ENCODE data around the gene CHRNE.
"Not testable (repeated sequence)": the region's sequence is repeated elsewhere in the genome, so short reads cannot be mapped to it uniquely, and the experiment has no call there.

Gene CHRNE

GRCh38 chr17:4921320-4921719 is 18.4 kb upstream of the CHRNE start:
- H3K27ac ChIP-seq (ENCODE audit: low read length), result no peak overlapping the region
- H3K4me3 ChIP-seq (ENCODE audit: low read length), result no peak overlapping the region
- no peaks in the 10 kb centered on the region for H3K36me3 ChIP-seq (replicated peaks; ENCODE audit: low read depth, low read length)
- no peaks in the 10 kb centered on the region for H3K4me1 ChIP-seq (ENCODE audit: low read length)
- no peaks in the 10 kb centered on the region for H3K79me2 ChIP-seq (ENCODE audit: low read length)
- no peak overlapping the region for H3K4me2 ChIP-seq (ENCODE audit: low read length)
- no peaks in the 10 kb centered on the region for H3K9me3 ChIP-seq (ENCODE audit: insufficient read depth, low read length)
- no peak overlapping the region for H2AFZ ChIP-seq (ENCODE audit: low read depth, low read length)
- H4K20me1 ChIP-seq (ENCODE audit: insufficient read depth, low read length), result no peaks in the 10 kb centered on the region
- TF ChIP-seq EZH2phosphoT487 (IDR thresholded peaks at IDR 0.05; ENCODE audit: low read depth), result no peak
- H3K27me3 ChIP-seq (ENCODE audit: low read depth, low read length), result no peaks in the 10 kb centered on the region
- H3K9ac ChIP-seq (ENCODE audit: low read length), result no peak overlapping the region

DNA sequence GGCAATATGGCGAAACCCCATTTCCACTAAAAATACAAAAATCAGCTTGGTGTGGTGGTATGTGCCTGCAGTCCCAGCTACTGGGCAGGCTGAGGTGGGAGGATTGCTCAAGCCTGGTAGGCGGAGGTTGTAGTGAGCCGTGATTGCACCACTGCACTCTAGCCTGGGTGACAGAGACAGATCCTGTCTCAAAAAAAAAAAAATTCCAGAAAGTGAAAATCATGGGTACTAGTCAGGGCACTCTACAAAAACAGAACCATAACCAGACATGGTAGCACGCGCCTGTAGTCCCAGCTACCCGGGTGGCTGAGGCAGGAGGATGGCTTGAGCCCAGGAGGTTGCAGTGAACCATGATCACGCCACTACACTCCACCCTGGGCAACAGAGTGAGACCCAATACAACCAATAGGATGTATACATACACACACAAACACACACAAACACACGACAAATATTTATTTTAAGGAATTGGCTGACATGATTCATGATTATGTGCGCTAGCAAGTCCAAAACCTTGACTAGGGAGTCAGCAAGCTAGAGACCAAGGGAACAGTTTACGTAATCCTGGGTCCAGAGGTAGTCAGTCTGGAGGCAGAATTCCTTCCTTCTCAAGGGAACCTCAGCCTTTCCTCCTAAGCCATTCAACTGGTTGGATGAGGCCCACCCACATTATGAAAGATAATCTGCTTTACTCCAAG is 17.6 kb upstream of the CHRNE start:
- Histone ChIP-seq H3K9me3 (ENCODE audit: insufficient read depth, low read length) (no peaks in the 10 kb centered on the region), H3K4me3 (ENCODE audit: low read length) (no peak overlapping the region), H3K4me1 (ENCODE audit: low read length) (no peaks in the 10 kb centered on the region), H4K20me1 (ENCODE audit: insufficient read depth, low read length) (no peaks in the 10 kb centered on the region), H2AFZ (ENCODE audit: low read depth, low read length) (no peak overlapping the region), H3K79me2 (ENCODE audit: low read length) (no peaks in the 10 kb centered on the region), H3K36me3 (replicated peaks; ENCODE audit: low read depth, low read length) (no peaks in the 10 kb centered on the region), H3K27me3 (ENCODE audit: low read depth, low read length) (no peaks in the 10 kb centered on the region), H3K27ac (ENCODE audit: low read length) (no peak overlapping the region), H3K4me2 (ENCODE audit: low read length) (no peak overlapping the region), H3K9ac (ENCODE audit: low read length) (no peak overlapping the region)
- TF ChIP-seq CTCF (IDR thresholded peaks at IDR 0.05; ENCODE audit: low read depth, low read length) (no peak), EZH2phosphoT487 (IDR thresholded peaks at IDR 0.05; ENCODE audit: low read depth) (no peak)

GRCh38 chr17:4919511-4920047 is 16.7 kb upstream of the CHRNE start:
- no peak overlapping the region for H3K27ac ChIP-seq (ENCODE audit: low read length)
- no peaks in the 10 kb centered on the region for H3K36me3 ChIP-seq (replicated peaks; ENCODE audit: low read depth, low read length)
- H3K4me3 ChIP-seq (ENCODE audit: low read length), result no peak overlapping the region
- H3K9ac ChIP-seq (ENCODE audit: low read length), result no peak overlapping the region
- H3K27me3 ChIP-seq (ENCODE audit: low read depth, low read length), result no peaks in the 10 kb centered on the region
- no peak overlapping the region for H2AFZ ChIP-seq (ENCODE audit: low read depth, low read length)
- H4K20me1 ChIP-seq (ENCODE audit: insufficient read depth, low read length), result no peaks in the 10 kb centered on the region
- H3K79me2 ChIP-seq (ENCODE audit: low read length), result no peaks in the 10 kb centered on the region
- no peak for TF ChIP-seq EZH2phosphoT487 (IDR thresholded peaks at IDR 0.05; ENCODE audit: low read depth)
- no peaks in the 10 kb centered on the region for H3K9me3 ChIP-seq (ENCODE audit: insufficient read depth, low read length)
- H3K4me2 ChIP-seq (ENCODE audit: low read length), result no peak overlapping the region
- no peaks in the 10 kb centered on the region for H3K4me1 ChIP-seq (ENCODE audit: low read length)

- not testable (repeated sequence) for H4K20me1 ChIP-seq (ENCODE audit: insufficient read depth, low read length)
Measured at GRCh38 chr17:4914551-4914950, 11.7 kb upstream of the CHRNE start.

DNA sequence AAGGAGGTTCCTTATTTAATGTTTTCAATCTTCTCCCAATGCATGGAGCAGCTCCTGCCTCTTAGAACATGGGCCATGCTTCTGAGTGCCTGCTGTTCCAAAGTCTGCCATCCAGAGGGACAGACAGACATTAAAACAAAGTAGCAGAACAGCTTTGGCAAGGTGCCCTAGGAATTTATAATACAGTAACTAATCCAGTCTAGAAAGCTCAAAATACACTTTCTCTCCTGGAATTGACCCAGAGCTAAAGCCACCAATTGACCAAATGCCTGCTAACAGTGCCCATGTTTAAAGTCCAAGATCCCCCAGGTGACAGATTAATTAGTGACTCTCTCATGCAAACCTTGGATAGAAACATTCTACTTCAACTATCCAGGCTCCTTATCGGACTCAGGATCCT is 11.1 kb upstream of the CHRNE start:
- no peak overlapping the region for H2AFZ ChIP-seq (ENCODE audit: low read depth, low read length)
- no peak overlapping the region for H3K9ac ChIP-seq (ENCODE audit: low read length)
- H3K4me1 ChIP-seq (ENCODE audit: low read length), result no peaks in the 10 kb centered on the region
- H3K9me3 ChIP-seq (ENCODE audit: insufficient read depth, low read length), result no peaks in the 10 kb centered on the region
- H3K79me2 ChIP-seq (ENCODE audit: low read length), result no peaks in the 10 kb centered on the region
- no peak for TF ChIP-seq EZH2phosphoT487 (IDR thresholded peaks at IDR 0.05; ENCODE audit: low read depth)
- TF ChIP-seq CTCF (IDR thresholded peaks at IDR 0.05; ENCODE audit: low read depth, low read length), result no peak
- no peak overlapping the region for H3K4me3 ChIP-seq (ENCODE audit: low read length)
- H4K20me1 ChIP-seq (ENCODE audit: insufficient read depth, low read length), result no peaks in the 10 kb centered on the region
- no peak overlapping the region for H3K27ac ChIP-seq (ENCODE audit: low read length)
- no peaks in the 10 kb centered on the region for H3K27me3 ChIP-seq (ENCODE audit: low read depth, low read length)
- H3K36me3 ChIP-seq (replicated peaks; ENCODE audit: low read depth, low read length), result no peaks in the 10 kb centered on the region
- H3K4me2 ChIP-seq (ENCODE audit: low read length), result no peak overlapping the region

More at GRCh38 chr17:4914551-4914950, 11.7 kb upstream of the CHRNE start:
- H3K4me1 ChIP-seq (ENCODE audit: low read length); H3K9me3 ChIP-seq (ENCODE audit: insufficient read depth, low read length); H3K4me2 ChIP-seq (ENCODE audit: low read length); H3K27me3 ChIP-seq (ENCODE audit: low read depth, low read length); H2AFZ ChIP-seq (ENCODE audit: low read depth, low read length); H3K79me2 ChIP-seq (ENCODE audit: low read length); H3K27ac ChIP-seq (ENCODE audit: low read length); H3K4me3 ChIP-seq (ENCODE audit: low read length); H3K36me3 ChIP-seq (replicated peaks; ENCODE audit: low read depth, low read length); H3K9ac ChIP-seq (ENCODE audit: low read length): not testable (repeated sequence)

All from OCI-LY3 (cell line).